Transverse colon (tissue), 4 donors: ENCODE data around the gene SETD1B.

Experiments used
- POLR2AphosphoS5 ChIP-seq, 3 donors: sonication (generic); formaldehyde crosslinking; IDR thresholded peaks; one replicate each; pipeline ENCODE4 v1.6.1; 2016; ENCODE audit warnings: antibody characterized with exemption in 3 of 3
- TF ChIP-seq, protein P1 (sequence below), 5 experiments: fragments of 200-600 bp in 3 of 5; fragments of 450-650 bp in 2 of 5; sonication (generic) in 3 of 5; IDR thresholded peaks; 1 replicate in 2 of 5; 2 replicates in 3 of 5; pipeline ENCODE4 v1.5.1; 2016 to 2017; ENCODE audit warnings: antibody characterized with exemption in 5 of 5, inconsistent platforms in 3 of 5, mild to moderate bottlenecking in 2 of 5, moderate library complexity in 1 of 5

GRCh38 chr12:121789233-121789781 is 14.5 kb upstream of the SETD1B start:
- TF ChIP-seq, protein P1, sequence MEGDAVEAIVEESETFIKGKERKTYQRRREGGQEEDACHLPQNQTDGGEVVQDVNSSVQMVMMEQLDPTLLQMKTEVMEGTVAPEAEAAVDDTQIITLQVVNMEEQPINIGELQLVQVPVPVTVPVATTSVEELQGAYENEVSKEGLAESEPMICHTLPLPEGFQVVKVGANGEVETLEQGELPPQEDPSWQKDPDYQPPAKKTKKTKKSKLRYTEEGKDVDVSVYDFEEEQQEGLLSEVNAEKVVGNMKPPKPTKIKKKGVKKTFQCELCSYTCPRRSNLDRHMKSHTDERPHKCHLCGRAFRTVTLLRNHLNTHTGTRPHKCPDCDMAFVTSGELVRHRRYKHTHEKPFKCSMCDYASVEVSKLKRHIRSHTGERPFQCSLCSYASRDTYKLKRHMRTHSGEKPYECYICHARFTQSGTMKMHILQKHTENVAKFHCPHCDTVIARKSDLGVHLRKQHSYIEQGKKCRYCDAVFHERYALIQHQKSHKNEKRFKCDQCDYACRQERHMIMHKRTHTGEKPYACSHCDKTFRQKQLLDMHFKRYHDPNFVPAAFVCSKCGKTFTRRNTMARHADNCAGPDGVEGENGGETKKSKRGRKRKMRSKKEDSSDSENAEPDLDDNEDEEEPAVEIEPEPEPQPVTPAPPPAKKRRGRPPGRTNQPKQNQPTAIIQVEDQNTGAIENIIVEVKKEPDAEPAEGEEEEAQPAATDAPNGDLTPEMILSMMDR (IDR thresholded peaks at IDR 0.05) = no peak
- peak in 2 of 3 donors; percentile 7 to 39 for TF ChIP-seq POLR2AphosphoS5 (IDR thresholded peaks at IDR 0.05)
